Skeletal muscle cell (primary cell): ENCODE data around the gene TDRD12.
"Not testable (repeated sequence)": the region's sequence is repeated elsewhere in the genome, so short reads cannot be mapped to it uniquely, and the experiment has no call there.

Experiments used
- DNase-seq: peaks from one replicate; pipeline ENCODE4 v3.0.0-alpha.2; 2010; ENCODE audit warnings: low read depth
- H3K4me3 ChIP-seq: 2 replicates; pipeline ENCODE4 v1.5.1; 2011; ENCODE audit warnings: low read depth, mild to moderate bottlenecking, control low read depth, low read length, moderate library complexity

TDRD12 gene

GRCh38 chr19:32861596-32861995, 142.0 kb downstream of the TDRD12 start:
- H3K4me3 ChIP-seq = no peak overlapping the region
- DNase-seq = no peak

DNA sequence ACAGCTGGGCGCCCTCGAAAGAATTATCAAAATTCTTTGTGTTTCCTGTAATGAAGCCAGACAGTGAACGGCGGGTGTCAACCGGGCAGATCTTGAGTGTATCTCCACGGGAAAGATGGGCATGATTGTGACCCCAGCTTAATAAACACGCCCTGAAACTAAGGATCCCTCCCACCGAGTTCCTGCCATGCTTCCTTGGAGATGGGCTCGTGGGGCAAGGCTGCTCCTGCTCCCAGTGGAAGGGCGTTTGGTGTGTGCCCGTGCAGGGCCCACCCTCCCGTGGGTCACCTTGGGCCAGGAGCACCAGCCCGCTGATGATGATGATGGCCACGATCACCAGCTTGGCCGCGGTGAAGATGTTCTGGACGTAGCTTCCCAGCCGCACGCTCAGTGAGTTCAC, 142.6 kb downstream of the TDRD12 start:
- no peak overlapping the region for H3K4me3 ChIP-seq
- no peak for DNase-seq

- DNase-seq = no peak
- H3K4me3 ChIP-seq = no peak overlapping the region
Measured at GRCh38 chr19:32862741-32863140, 143.2 kb downstream of the TDRD12 start.

- DNase-seq = no peak
- H3K4me3 ChIP-seq = no peak overlapping the region
Measured at GRCh38 chr19:32863301-32863700, 143.7 kb downstream of the TDRD12 start.

DNA sequence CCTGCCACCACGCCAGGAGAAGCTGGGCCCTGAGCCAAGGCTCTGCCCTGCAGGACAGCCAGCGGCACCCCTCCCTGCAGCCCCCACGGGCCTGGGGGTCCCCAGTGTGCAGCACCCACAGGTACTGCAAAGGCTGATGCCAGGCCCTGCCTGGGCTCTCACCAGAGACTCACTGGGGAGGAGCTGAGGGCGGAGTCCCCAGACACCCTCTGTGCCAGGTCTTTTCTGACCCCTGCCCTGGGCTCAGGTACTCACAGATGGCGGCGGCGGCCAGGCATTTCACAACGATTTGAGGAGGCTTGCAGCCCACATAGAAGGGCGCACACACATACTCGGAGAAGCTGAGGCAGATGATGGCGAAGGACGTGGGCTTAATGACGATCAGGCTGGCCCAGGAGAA, 144.3 kb downstream of the TDRD12 start:
- H3K4me3 ChIP-seq = no peak overlapping the region
- no peak for DNase-seq

DNA sequence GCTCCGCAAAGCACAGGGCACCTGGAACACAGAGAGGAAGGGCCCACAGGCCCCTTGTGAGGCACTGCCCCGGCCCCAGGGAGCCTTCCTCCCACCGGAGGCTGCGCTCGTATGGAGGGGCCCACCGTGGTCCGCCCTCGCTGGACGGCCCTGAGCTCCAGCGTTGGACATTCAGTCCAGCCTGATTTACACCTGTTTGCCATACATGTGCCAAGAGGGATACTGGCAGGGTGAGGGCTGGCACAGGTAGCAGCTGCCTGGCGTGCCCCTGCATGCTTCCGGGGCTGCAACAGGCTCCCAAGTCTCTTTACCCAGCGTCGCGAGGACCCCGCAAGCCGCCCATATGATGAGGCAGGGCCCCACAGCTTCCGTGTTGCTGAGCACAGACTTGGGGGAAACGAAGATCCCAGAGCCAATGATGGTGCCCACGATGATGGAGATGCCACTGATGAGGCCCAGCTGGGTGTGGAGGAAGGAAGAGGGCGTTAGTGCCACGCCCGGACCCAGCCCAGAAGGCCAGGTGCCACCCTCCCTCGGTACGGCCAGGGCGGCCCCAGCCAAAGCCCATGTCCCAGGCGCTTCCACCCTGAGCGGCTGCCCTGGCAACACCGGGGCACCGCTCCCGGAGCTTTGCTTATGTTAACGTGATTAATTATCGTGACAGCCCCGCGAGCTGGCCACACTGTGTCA, 144.9 kb downstream of the TDRD12 start:
- no peak overlapping the region for H3K4me3 ChIP-seq
- no peak for DNase-seq

- DNase-seq = no peak
- no peak overlapping the region for H3K4me3 ChIP-seq
Measured at GRCh38 chr19:32865326-32865725, 145.8 kb downstream of the TDRD12 start.

DNA sequence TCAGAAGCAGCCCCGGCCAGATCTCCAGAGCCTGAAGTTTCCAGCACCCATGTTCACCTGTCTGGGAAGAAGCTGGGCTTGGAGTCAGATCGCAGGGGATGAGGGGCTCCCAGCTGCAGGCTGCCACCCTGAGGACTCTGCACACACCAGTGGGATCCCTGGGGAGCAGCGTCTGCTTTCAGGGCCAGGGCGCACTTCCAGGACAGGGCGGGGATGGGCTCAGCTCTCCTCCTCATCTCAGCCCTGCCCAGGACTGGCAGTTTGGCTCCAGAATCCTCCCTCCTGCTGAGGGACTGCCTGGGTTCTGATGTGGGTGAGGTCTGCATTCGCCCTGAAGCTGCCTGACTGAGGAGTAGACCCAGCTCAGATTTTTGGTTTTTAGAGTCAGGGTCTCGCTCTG, 146.5 kb downstream of the TDRD12 start:
- H3K4me3 ChIP-seq = no peak overlapping the region
- no peak for DNase-seq

DNA sequence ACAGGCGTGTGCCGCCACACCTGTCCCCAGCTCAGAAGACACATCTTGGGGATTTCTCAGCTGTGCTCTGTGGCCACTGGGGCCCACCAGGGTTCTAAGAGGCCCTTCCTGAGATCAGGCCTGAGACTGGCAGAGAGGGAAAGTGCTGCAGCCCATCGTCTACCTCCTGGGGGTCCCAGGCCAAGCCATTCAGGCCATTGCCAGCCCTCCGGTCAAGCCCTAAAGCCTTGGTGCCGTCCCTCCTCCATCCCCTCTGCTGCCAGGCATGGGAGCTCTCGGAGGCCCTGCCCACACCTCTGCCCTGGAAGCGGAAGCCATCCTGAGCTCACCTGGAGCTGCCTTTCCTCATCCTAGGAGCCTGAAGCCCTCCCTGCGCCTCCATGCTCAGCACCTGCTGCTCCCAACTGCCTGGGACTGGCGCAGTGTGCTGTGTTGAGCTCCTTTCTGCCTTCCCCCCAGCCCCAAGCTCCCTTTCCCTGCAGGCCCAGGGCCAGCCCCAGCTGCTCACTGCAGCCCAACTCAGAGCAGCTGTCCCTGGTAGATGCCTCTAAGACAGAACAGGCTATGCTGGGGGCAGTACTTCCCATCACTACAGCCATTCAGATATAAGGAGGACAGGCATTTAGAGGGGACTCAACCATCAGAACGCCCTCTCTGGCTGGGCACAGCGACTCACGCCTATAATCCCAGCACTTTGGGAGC, 147.1 kb downstream of the TDRD12 start:
- DNase-seq = no peak
- H3K4me3 ChIP-seq = no peak overlapping the region

- DNase-seq = not testable (repeated sequence)
Measured at GRCh38 chr19:32867436-32867835, 147.9 kb downstream of the TDRD12 start.

DNA sequence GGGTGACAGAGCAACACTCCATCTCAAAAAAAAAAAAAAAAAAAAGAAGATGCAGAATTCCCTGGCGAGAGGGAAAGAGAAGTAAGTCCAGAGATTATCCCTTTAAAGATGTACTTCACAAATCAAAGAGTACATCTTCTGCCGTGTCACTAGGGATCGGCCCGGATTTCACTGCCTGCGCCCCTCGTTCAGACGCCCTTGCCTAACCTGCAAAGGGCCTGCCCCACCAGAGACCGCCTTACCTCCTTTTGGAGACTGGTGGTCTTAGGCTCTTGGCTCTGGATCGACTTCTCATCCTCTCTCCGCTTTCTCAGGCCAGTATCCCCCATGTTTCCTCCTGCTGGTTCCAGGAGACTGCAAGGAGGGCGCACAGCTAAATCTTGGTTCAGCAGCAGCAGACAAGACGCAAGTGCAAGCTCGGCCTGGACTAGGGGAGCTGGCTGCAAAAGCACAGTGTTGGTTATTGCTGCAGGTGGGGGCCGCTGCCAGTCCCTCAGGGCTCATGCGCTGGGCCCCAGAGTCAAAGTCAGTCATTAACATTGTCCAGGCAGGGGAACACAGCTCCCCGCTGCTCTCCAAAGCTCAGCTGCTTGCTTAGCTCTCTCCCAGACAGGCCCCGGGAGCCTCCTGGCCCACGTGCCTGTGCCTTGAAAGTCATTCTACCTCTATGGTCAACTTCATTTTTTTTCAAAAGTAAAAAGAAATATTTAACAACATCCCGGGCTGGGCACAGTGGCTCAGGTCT, 148.8 kb downstream of the TDRD12 start:
- H3K4me3 ChIP-seq = no peak overlapping the region

More at GRCh38 chr19:32867436-32867835, 147.9 kb downstream of the TDRD12 start:
- H3K4me3 ChIP-seq = not testable (repeated sequence)

DNA sequence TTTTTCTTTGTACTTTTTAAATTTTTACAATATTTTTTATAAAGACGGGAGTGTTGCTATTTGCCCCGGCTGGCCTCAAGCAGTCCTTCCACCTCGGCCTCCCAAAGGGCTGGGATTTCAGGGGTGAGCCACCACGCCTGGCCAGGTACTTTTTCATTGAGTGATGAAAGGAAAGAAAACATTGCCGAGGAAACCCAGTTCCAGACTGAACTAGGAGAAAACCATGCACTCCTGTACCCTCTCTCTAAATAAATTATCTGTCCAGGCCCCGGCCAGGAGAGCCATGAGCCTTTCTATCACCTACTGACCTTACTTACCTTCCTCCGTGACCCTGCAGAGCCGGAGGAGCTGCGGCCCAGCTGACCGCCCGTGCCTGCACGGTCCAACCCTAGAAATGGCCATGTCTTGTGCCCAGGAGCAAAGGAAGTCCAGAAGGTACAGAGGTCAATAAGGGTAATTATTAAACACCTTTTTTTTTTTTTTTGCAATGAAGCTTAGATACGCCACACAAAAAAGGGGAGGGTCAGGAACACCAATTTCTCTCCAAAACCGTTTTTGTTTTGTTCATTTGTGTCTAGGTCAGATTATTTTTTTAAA, 149.9 kb downstream of the TDRD12 start, which contains the start of gene SLC7A9:
SLC7A9 (minus strand) TSS at position 399 of the 597 bp plus-strand sequence. CDS start 1,233 bp downstream, outside the sequence.
- no peak for DNase-seq
- H3K4me3 ChIP-seq = no peak within 1 kb of the TSS

More for the DNA sequence above, 148.8 kb downstream of the TDRD12 start:
- DNase-seq = no peak

GRCh38 chr19:32869966-32870573, 150.5 kb downstream of the TDRD12 start:
- DNase-seq = no peak
- H3K4me3 ChIP-seq = no peak overlapping the region

GRCh38 chr19:32870981-32871451, 151.4 kb downstream of the TDRD12 start:
- no peak overlapping the region for H3K4me3 ChIP-seq
- DNase-seq = no peak

DNA sequence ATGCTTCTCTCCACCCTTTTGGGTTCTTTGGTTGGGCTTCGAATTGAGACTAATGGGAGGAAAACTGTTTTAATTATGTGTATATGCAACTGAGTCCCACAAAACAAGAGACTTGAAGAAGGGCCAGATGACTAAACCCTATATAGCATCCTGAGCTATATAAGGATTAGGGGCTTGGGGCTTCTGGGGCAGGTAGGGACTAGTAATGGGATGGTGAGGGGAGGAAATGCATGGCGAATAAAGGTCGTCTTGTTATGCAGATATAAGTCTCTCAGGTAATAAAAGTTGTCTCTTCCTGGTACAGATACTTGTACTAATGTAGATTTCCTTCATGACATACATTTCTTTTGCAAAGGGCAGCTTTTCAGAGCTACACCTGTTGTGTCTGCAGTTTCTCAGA, 152.8 kb downstream of the TDRD12 start:
- H3K4me3 ChIP-seq = no peak overlapping the region
- no peak for DNase-seq

DNA sequence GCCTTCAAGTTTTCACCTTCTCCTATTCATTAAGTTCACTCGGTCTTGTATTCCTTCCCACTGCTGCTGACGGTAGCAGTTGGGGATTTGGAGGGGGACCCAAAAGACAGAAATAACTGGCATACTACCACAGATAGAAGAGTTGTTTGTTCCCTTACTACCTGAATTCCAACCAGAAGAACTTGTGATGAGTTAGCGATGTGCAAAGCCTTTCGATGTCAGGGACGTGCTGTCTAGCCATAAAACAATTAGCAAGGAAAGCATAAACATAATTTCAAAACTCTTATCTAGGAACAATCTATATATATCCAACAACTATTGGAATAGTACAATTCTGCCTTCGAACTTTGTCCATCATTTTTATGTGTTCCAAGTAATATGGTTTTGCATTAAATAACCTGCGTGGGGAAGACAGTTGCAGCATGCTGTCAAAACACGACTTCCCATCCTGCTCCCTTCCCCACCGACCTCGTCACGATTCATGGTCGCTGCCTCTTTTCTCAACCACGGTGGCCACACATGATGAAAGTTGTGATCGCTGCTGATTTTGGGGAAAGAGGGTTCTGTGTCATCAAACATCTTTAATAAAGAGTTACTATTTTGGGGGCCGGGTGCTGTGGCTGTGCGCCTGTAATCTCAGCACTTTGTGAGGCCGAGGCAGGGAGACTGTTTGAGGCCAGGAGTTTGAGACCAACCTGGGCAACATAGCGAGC, 153.8 kb downstream of the TDRD12 start:
- H3K4me3 ChIP-seq = no peak overlapping the region
- no peak for DNase-seq

GRCh38 chr19:32874605-32875004, 155.0 kb downstream of the TDRD12 start:
- no peak overlapping the region for H3K4me3 ChIP-seq
- no peak for DNase-seq

GRCh38 chr19:32875428-32875827, 155.9 kb downstream of the TDRD12 start:
- H3K4me3 ChIP-seq = no peak overlapping the region
- no peak for DNase-seq
